ENCODE measurements around the gene POLR1G.
A peak's percentile ranks its signal among the peaks of the same experiment; 100 is the strongest.

POLR1G gene

DNA sequence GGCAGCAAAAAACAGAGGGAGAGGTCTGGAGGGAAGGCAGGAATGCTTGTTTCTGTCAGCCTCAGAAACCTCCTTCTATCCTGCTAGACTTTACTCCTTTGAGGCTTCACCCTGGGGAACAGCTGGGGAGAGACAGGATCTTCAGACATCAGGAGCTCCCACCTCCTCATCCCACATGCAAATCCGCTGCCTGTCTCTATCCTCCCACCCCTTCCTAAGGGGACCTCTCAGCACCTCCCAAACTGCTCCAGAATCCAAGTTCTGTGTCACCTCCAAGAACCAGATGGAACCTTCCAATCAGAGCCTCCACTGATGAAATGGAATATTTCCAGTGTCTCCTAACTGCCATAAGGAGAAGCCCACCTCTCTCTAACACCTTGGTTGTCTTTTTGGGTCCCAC lies 26.3 kb upstream of the POLR1G start:
- Mint-ChIP-seq H3K4me3 (no peak overlapping the region), H3K27me3 (peaks cover 14% of the 10 kb centered on the region), H3K4me1 (ENCODE audit: low read depth) (peaks cover 12% of the 10 kb centered on the region)

DNA sequence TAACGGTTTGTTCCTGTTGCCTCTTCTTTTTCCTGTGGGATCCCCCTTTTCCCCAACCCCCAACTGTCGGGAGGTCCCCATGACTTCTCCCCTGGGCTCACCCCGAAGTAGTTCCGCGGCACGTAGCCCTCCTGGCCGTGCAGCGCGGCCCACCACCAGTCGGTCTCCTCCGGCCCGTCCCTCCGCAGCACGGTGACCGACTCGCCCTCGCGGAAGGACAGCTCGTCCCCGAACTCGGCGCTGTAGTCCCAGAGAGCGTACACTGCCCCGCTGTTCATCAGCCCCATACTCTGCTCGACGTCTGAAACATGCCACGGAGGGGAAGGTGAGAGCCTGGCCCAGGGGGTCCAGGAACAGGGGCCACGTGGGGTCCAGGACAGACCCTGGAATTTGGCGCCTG lies 24.0 kb upstream of the POLR1G start:
- H3K27ac Mint-ChIP-seq, result no peak overlapping the region
- DNase-seq, result no peak

More for the DNA sequence above, 26.3 kb upstream of the POLR1G start:
- H3K27ac Mint-ChIP-seq, result no peak overlapping the region
- no peaks in the 10 kb centered on the region for H3K36me3 Mint-ChIP-seq (ENCODE audit: low read depth)
- no peak for DNase-seq
- no peaks in the 10 kb centered on the region for H3K9me3 Mint-ChIP-seq

DNA sequence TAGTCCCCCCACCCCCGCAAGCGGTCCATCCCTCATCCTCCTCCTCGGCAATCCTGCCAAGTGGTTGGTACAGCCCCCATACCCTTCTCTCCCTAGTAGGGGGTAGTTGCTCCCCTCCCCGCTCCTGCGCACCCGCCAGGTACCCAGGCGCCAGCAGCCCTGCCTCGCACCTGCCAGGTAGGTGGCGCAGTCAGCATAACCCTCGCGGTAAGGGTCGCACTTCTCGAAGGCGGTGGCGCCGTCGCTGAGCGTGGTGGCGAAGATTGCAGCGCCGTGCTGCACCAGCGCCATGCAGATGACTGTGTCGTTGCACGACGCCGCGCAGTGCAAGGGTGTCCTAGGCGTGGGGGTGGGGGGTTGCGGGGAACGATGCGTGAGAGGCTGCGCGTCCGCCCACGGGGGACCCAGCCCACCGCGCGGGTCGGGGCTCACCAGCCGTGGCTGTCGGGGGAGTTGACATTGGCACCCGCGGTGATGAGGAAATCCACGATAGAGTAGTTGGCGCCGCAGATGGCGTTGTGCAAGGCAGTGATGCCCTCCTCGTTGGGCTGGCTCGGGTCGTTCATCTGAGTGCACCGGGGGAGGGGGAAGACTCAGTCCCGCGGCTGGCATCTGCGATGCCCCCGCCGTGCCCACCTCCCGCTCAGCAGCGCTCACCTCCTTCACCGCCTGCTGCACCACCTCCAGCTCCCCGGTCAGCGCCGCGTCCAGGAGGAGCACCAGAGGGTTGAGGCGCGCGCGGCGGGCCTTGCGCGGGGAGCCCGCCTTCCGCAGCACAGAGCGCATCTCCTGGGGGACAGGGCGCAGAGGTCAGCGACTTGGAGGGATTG lies 20.8 kb upstream of the POLR1G start:
- H3K4me3 Mint-ChIP-seq, result no peak overlapping the region
- H3K9me3 Mint-ChIP-seq, result no peaks in the 10 kb centered on the region
- no peak for DNase-seq
- no peaks in the 10 kb centered on the region for H3K4me1 Mint-ChIP-seq (ENCODE audit: low read depth)
- no peak overlapping the region for H3K27ac Mint-ChIP-seq
- H3K27me3 Mint-ChIP-seq, result peaks cover 44% of the 10 kb centered on the region
- no peaks in the 10 kb centered on the region for H3K36me3 Mint-ChIP-seq (ENCODE audit: low read depth)

More for the DNA sequence above, 24.0 kb upstream of the POLR1G start:
- Mint-ChIP-seq H3K4me3 (no peak overlapping the region), H3K36me3 (ENCODE audit: low read depth) (no peaks in the 10 kb centered on the region), H3K27me3 (peaks cover 35% of the 10 kb centered on the region), H3K4me1 (ENCODE audit: low read depth) (peaks cover 5% of the 10 kb centered on the region), H3K9me3 (no peaks in the 10 kb centered on the region)

DNA sequence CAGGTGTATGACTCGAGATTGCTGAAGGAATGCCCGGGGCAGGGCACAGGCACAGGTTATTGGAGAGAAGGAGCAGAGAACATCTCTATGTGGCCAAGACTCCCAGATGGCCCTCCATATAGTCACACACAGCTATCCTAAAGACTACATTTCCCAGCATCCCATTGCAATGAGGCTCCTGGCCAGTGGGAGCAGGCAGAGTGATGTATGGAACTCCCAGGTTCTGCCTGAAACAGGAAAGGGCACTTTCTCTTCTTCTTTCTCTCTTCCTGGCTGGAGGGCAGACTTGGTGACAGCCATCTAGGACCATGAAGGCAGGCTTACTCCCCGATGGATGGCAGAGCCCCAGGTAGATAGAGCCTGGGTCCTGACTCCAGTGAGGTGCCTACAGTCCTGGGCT lies 15.1 kb upstream of the POLR1G start:
- Mint-ChIP-seq H3K27me3 (peaks cover 29% of the 10 kb centered on the region), H3K9me3 (no peaks in the 10 kb centered on the region), H3K27ac (no peak overlapping the region), H3K36me3 (ENCODE audit: low read depth) (no peaks in the 10 kb centered on the region), H3K4me1 (ENCODE audit: low read depth) (no peaks in the 10 kb centered on the region), H3K4me3 (no peak overlapping the region)
- no peak for DNase-seq

DNA sequence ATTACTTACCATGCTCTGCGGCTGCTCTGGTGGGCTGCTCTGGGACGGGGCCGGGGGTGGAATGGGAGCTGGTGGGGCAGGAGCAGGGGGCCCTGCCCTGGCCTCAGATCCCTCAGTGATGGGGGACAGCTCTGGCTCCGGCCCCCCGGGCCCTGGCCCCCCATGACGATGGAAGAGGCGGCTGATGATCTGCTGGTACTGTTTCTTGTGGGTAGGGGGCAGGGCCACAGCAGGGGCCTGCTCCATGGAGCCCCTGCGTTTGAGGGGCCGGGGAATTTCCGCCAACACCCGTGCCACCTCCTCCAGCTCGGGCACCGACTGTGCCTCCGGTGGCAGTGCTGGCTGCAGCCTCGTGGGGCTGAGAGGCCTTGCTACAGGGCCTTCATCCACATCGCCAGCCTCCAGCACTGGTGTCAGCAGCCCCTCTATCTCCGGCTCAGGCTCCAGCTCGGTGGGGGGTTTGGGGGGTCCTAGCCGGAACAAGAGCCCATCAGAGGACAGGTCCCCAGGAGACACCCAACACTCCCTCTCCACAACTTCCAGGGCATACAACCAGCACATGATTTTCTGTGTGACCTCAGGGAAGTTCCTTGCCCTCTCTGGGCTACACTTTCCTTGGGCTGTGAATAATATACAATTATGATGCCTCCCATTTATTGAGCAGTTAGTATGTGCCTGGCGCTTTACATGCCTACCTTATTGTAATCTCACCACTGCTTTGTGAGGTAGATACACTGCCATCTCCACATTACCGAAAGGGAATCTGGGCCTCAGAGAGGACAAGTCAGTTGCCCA lies 14.4 kb upstream of the POLR1G start:
- Mint-ChIP-seq H3K36me3 (ENCODE audit: low read depth) (no peaks in the 10 kb centered on the region), H3K4me1 (ENCODE audit: low read depth) (peaks cover 3% of the 10 kb centered on the region), H3K9me3 (no peaks in the 10 kb centered on the region), H3K27ac (no peak overlapping the region), H3K4me3 (no peak overlapping the region), H3K27me3 (peaks cover 26% of the 10 kb centered on the region)
- no peak for DNase-seq

DNA sequence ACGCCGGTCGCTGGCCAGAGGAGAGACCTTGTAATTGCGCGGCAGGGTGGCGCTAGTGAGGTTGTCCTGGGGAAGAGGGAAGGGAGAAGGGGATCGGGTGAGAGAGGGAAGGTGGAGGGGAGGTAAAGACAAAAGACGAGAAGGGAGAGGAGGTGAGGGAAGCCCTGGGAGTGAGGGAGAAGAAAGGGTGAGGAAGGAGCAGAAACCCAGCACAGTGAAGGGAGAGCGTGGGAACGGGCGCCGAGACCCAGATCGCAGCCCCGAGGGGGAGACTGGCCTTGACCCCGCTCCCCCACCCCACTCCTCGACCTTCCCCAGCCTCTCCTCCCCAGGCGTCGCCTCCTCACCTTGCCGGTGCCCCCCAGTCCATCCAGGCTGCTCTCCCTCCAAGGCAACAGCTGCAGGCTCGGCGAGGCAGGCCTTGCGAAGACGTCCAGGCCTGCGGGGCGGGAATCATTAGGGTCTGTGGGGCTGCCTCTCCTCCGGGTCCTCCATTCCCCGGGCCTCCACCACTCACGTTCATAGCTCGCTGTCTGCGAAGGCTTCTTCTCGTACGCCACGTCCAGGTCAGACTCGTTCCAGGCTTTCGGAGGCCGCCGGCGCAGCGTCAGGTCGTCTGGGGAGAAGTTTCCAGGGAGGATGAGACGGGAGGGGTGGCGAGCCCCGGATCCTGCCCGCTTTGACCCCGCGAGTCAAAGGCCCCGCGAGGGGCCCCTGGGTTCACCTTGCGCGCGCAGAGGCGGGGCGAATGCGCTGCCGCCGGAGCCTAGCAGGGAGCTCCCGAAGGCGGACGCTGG lies 10.4 kb upstream of the POLR1G start:
- peaks cover 9% of the 10 kb centered on the region for H3K4me1 Mint-ChIP-seq (ENCODE audit: low read depth)
- no peak for DNase-seq
- H3K9me3 Mint-ChIP-seq, result no peaks in the 10 kb centered on the region
- no peak overlapping the region for H3K27ac Mint-ChIP-seq
- no peaks in the 10 kb centered on the region for H3K36me3 Mint-ChIP-seq (ENCODE audit: low read depth)
- no peak overlapping the region for H3K4me3 Mint-ChIP-seq
- H3K27me3 Mint-ChIP-seq, result peaks cover 39% of the 10 kb centered on the region

DNA sequence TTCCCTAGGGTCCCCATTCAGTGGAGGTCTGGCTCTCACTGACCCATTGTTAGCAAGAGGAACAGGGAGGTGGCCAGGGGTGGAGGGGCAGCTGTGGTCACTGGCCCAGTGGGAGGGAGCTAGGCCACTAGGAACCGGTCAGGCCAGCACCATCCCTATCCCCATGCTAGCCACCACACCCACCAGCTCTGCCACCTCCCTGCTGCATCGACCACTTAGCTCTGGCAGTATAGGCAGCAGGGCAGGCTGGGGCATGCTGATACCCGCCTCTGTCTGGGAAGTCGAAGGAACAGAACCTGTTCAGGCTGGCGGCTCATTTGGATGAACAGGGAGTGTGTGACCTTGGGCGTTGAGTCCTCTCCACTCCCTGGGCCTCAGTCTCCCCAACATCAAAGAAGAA lies 6.3 kb upstream of the POLR1G start:
- no peak for DNase-seq
- peaks cover 30% of the 10 kb centered on the region for H3K4me1 Mint-ChIP-seq (ENCODE audit: low read depth)
- no peak overlapping the region for H3K4me3 Mint-ChIP-seq
- H3K27me3 Mint-ChIP-seq, result peaks cover 73% of the 10 kb centered on the region
- H3K27ac Mint-ChIP-seq, result no peak overlapping the region
- H3K36me3 Mint-ChIP-seq (ENCODE audit: low read depth), result no peaks in the 10 kb centered on the region
- H3K9me3 Mint-ChIP-seq, result no peaks in the 10 kb centered on the region

DNA sequence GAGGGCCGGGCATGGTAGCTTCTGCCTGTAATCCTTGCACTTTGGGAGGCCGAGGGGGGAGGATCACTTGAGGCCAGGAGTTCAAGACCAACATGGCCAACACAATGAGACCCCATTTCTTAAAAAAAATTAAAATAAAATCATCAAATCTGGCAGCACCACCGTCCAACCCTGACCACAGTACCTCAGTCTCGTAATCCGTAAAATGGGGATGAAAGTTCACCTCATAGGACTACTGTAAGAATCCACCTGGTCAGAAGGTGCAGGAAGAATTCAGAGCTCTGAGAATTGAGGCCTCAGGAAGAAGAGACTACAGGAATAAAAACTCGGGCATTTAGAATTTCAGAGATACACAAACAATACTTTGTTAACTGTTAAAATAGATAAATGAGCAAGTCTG lies 4.6 kb upstream of the POLR1G start:
- Mint-ChIP-seq H3K27me3 (peaks cover 66% of the 10 kb centered on the region), H3K36me3 (ENCODE audit: low read depth) (peaks cover 8% of the 10 kb centered on the region), H3K9me3 (no peaks in the 10 kb centered on the region), H3K4me1 (ENCODE audit: low read depth) (peaks cover 42% of the 10 kb centered on the region), H3K4me3 (no peak overlapping the region), H3K27ac (no peak overlapping the region)
- DNase-seq, result no peak

DNA sequence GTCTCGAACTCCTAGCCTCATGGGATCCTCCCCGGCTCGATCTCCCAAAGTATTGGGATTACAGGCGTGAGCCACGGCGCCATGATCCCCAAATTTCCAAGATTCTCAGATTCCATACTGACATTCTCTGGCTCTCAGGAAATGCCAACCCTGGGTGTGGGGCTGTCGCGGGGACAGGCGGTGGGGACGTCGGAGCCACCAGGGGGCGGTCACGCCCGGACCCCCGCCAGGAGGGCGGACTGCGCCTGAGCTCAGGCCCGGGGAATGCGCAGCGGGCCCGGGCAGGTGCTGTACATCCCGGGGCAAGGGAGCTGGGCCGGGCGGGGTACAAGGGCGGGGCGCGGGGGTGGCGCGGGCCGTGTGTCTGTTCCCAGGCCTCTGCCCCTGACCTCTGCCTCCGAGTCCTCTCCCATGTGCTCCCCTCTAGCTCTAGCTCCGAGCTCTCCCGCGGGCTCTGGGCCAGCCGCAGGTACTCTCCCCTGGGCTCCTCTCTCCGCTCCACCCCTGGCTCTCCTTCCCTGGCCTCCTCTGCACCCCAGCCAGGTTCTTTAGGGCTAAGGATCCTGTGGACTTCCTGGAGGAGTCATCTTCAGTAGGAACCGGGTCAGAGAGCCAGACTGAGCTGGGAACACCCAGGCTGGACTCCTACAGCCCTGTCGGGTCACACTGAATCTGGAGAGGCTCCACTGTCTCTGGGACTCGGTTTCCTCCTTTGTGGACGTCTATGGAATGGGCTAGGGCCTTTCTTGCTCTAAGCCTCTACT lies 4.0 kb upstream of the POLR1G start:
- peaks cover 13% of the 10 kb centered on the region for H3K36me3 Mint-ChIP-seq (ENCODE audit: low read depth)
- no peak overlapping the region for H3K27ac Mint-ChIP-seq
- DNase-seq, result peak; percentile 57
- peaks cover 59% of the 10 kb centered on the region for H3K27me3 Mint-ChIP-seq
- H3K4me1 Mint-ChIP-seq (ENCODE audit: low read depth), result peaks cover 44% of the 10 kb centered on the region
- no peaks in the 10 kb centered on the region for H3K9me3 Mint-ChIP-seq
- H3K4me3 Mint-ChIP-seq, result no peak overlapping the region

DNA sequence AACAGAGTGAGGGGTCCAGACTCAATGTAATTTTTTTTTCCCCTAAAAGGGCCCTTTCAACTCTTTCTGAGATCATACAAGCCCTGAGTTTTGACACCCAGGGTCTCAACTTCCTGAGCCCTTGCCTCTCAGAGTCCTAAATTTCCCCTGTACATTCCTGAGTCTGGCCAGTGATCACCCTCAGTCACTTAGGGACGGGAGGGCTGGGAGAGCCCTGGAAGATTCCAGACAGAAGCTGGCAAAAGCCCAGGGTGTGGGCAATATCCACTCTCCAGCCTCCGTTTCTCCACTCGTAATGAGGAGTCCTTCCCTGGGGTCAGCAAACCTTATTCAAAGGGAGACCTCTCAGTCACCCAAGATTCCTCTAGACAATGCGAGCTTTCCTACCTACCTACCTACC lies 3.2 kb upstream of the POLR1G start:
- Mint-ChIP-seq H3K4me1 (ENCODE audit: low read depth) (peaks cover 50% of the 10 kb centered on the region), H3K27me3 (peaks cover 53% of the 10 kb centered on the region), H3K9me3 (no peaks in the 10 kb centered on the region), H3K4me3 (no peak overlapping the region), H3K36me3 (ENCODE audit: low read depth) (peaks cover 20% of the 10 kb centered on the region), H3K27ac (no peak overlapping the region)
- no peak for DNase-seq

DNA sequence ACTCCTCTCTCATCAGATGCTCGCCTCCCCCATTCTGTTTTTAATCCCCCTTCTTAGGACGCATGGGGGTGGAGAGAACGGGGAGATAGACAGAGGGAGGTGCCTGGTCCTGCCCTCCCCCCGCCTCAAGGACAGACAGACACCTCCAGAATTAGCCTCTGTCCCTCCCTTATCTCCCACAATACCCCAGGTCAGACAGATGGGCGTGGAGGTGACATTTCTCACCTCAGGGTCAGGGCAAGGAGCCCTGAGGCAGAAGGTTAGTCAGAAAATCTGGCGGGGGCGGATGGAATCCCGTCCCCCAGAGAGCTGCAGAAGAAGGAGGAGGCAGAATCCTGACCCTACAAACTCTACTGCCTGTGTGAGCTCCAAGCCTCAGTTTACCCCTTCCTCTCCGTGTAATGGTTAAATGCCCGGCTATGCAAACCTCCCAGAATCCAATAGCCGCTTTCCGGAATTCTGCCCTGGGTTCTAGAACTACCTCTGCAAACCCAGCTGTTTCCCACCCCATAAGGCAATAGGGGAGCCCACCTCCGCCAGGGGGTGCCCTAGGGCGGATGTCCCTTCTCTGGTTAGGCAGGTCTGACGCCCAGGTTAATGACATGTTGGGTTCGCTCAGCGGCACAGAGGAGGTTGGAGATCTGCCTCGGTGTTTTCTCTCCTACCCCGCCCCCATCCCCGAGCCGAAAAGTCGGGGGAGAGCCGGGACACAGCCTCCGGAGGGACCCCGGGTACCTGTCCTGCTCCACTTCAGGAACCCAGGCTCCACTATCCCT lies 2.5 kb upstream of the POLR1G start:
- Mint-ChIP-seq H3K27ac (peak overlapping the region; percentile 15), H3K27me3 (peaks cover 47% of the 10 kb centered on the region), H3K9me3 (no peaks in the 10 kb centered on the region), H3K36me3 (ENCODE audit: low read depth) (peaks cover 27% of the 10 kb centered on the region), H3K4me1 (ENCODE audit: low read depth) (peaks cover 51% of the 10 kb centered on the region), H3K4me3 (peak overlapping the region; percentile 96)
- peak; percentile 73 for DNase-seq

DNA sequence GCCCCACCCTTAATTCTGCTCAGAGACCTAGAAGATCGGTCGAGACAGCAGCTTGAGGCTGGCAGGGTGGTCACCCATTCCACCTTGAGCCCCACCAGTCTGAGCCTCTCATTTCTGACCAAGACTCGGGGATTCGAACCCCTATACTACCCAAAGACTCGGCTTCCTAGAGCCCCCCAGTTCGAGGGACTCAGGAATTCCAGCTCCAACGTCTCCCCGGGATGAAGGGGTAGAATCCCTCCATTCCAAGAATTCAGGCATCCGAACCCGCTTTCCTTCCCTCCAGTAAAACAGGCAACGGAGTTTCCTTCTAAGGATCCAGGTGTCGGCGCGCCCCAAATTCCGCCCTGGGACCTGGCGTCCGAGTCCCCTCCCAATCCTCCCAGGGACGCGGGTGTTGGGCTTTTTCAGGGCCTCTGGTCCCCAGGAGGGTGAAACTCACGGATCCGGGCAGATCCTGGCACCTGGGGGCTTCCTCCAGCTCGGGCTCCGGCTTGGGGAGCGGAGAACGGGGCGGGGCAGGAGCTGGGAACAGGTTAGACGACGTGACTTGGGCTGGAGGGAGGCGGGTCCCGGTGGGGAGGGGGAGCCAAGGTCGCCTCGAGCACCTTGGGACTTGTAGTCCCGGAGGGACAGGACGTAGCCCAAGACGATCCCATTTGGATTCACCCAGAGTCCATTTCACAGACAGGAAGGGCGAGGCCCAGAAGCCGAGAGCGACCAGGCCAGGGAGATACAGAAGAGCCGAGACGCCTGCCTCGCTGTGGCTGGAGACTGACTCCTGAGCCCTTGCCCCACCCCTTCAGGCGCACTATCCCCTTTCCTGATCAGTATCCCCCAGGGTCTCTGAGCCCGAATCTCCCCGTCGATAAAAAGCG lies 1.6 kb upstream of the POLR1G start, which contains the start of gene PPP1R13L:
Gene PPP1R13L (minus strand): TSS at position 513 of the 878 bp plus-strand sequence. CDS start 6,751 bp downstream, outside the sequence.
- H3K9me3 Mint-ChIP-seq, result no peaks in the 10 kb centered on the region
- H3K4me1 Mint-ChIP-seq (ENCODE audit: low read depth), result peaks cover 56% of the 10 kb centered on the region
- H3K27ac Mint-ChIP-seq, result peak within 1 kb of the TSS; percentile 95
- peak; percentile 71 for DNase-seq
- H3K36me3 Mint-ChIP-seq (ENCODE audit: low read depth), result peaks cover 33% of the 10 kb centered on the region
- peak within 1 kb of the TSS; percentile 96 for H3K4me3 Mint-ChIP-seq
- peaks cover 45% of the 10 kb centered on the region for H3K27me3 Mint-ChIP-seq
